ENCODE results near the gene UQCR11. TPM values are rescaled to one million over a fixed set of nuclear protein-coding genes. Genes with fewer than 3 reads are reported as not detected.

Gene UQCR11
- total RNA-seq, 1 donor from 2014 or later = 43.4 TPM

GRCh38 chr19:1609680-1610474 lies 4.6 kb upstream of the UQCR11 start:
- no peak for TF ChIP-seq CTCF (IDR thresholded peaks at IDR 0.05; ENCODE audit: insufficient read depth, low read length, severe bottlenecking)
- peaks cover 26% of the 10 kb centered on the region for H3K36me3 ChIP-seq (ENCODE audit: control insufficient read depth, insufficient read depth, low read length)
- no peak overlapping the region for H3K4me3 ChIP-seq (ENCODE audit: low read depth, low read length)
- FAIRE-seq (no peak), DNase-seq (ENCODE audit: low read depth) (no peak)
- H3K27me3 ChIP-seq (ENCODE audit: control insufficient read depth, insufficient read depth, low read length) = no peaks in the 10 kb centered on the region

GRCh38 chr19:1609103-1609396 lies 3.8 kb upstream of the UQCR11 start:
- no peaks in the 10 kb centered on the region for H3K27me3 ChIP-seq (ENCODE audit: control insufficient read depth, insufficient read depth, low read length)
- H3K36me3 ChIP-seq (ENCODE audit: control insufficient read depth, insufficient read depth, low read length) = peaks cover 20% of the 10 kb centered on the region
- no peak overlapping the region for H3K4me3 ChIP-seq (ENCODE audit: low read depth, low read length)
- DNase-seq (ENCODE audit: low read depth) = no peak
- TF ChIP-seq CTCF (IDR thresholded peaks at IDR 0.05; ENCODE audit: insufficient read depth, low read length, severe bottlenecking) = no peak
- FAIRE-seq = no peak

- H3K4me3 ChIP-seq (ENCODE audit: low read depth, low read length) = no peak overlapping the region
- H3K36me3 ChIP-seq (ENCODE audit: control insufficient read depth, insufficient read depth, low read length) = peaks cover 19% of the 10 kb centered on the region
- no peak for TF ChIP-seq CTCF (IDR thresholded peaks at IDR 0.05; ENCODE audit: insufficient read depth, low read length, severe bottlenecking)
- DNase-seq (ENCODE audit: low read depth) (no peak), FAIRE-seq (no peak)
- no peaks in the 10 kb centered on the region for H3K27me3 ChIP-seq (ENCODE audit: control insufficient read depth, insufficient read depth, low read length)
Observed at GRCh38 chr19:1608359-1609102, 3.3 kb upstream of the UQCR11 start.

- H3K36me3 ChIP-seq (ENCODE audit: control insufficient read depth, insufficient read depth, low read length) = peaks cover 8% of the 10 kb centered on the region
- H3K4me3 ChIP-seq (ENCODE audit: low read depth, low read length) = peak overlapping the region; percentile 97
- DNase-seq (ENCODE audit: low read depth) (no peak), FAIRE-seq (no peak)
- no peaks in the 10 kb centered on the region for H3K27me3 ChIP-seq (ENCODE audit: control insufficient read depth, insufficient read depth, low read length)
- no peak for TF ChIP-seq CTCF (IDR thresholded peaks at IDR 0.05; ENCODE audit: insufficient read depth, low read length, severe bottlenecking)
Observed at GRCh38 chr19:1606138-1606651, 933 bp upstream of the UQCR11 start.

- H3K36me3 ChIP-seq (ENCODE audit: control insufficient read depth, insufficient read depth, low read length) = peaks cover 16% of the 10 kb centered on the region
- no peak for DNase-seq (ENCODE audit: low read depth)
- no peak overlapping the region for H3K4me3 ChIP-seq (ENCODE audit: low read depth, low read length)
- FAIRE-seq = no peak
- no peak for TF ChIP-seq CTCF (IDR thresholded peaks at IDR 0.05; ENCODE audit: insufficient read depth, low read length, severe bottlenecking)
- H3K27me3 ChIP-seq (ENCODE audit: control insufficient read depth, insufficient read depth, low read length) = no peaks in the 10 kb centered on the region
Observed at GRCh38 chr19:1602091-1602707, 3.1 kb downstream of the UQCR11 start.

All from bronchial epithelial cell (primary cell).